SKM-1 treated with dmso at 0.1 percent for 144 hours (cell line): ENCODE measurements around the gene CYRIA.

Experiments
- DNase-seq: peaks from one replicate; lab custom pipeline; 2025; ENCODE audit not compliant: unreplicated experiment; lab: John Stamatoyannopoulos, UW

Gene CYRIA

DNA sequence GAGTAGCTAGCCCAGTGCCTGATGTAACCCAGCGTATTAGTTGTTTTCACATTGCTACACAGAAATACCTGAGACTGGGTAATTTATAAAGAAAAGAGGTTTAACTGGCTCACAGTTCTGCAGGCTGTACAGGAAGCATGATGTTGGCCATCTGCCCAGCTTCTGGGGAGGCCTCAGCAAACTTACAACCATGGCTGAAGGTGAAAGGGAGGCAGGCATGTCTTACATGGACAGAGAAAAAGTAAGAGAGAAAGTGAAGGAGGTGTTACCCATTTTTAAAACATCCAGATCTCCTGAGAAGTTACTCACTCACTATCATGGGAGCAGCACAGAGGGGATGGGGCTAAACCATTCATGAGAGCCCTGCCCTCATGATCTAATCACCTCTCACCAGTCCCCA lies 6.1 kb upstream of the CYRIA start:
- DNase-seq = no peak

DNA sequence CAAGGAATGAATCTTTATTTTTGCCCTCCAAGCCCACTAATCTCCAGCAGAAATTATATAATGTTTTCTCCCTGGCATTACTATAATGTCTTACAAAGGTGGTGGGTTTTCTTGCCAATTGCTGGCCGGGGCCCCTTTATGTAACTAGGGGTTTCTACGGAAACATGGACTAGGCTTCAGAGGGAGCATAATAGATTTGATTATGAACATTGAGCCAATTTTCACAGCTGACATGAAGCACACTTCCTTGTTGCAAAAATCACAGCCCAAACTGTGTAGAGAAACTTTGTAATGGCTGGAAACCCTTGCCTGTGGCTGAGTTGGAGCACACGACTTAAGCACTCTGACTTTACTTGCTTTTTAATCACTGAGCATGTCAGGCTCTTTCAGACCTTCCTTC lies 3.8 kb upstream of the CYRIA start:
- no peak for DNase-seq

DNA sequence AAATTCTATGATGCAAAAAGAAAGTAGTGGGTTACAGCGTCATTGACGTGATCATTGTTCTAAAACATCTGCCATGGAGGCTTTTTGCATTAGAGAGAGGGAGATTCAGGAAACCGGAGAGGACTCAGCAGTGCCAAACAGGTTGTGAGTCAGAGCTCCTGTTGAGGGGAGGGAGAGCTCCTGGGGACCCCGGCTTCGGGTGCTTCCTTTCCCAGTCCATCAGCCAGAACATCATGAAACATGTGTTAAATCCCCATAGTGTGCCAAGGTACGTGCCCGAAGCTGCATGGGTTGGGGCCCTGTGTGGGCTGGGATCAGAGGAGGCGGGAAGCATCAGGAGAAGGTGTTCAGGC lies 791 bp upstream of the CYRIA start:
- DNase-seq = no peak

DNA sequence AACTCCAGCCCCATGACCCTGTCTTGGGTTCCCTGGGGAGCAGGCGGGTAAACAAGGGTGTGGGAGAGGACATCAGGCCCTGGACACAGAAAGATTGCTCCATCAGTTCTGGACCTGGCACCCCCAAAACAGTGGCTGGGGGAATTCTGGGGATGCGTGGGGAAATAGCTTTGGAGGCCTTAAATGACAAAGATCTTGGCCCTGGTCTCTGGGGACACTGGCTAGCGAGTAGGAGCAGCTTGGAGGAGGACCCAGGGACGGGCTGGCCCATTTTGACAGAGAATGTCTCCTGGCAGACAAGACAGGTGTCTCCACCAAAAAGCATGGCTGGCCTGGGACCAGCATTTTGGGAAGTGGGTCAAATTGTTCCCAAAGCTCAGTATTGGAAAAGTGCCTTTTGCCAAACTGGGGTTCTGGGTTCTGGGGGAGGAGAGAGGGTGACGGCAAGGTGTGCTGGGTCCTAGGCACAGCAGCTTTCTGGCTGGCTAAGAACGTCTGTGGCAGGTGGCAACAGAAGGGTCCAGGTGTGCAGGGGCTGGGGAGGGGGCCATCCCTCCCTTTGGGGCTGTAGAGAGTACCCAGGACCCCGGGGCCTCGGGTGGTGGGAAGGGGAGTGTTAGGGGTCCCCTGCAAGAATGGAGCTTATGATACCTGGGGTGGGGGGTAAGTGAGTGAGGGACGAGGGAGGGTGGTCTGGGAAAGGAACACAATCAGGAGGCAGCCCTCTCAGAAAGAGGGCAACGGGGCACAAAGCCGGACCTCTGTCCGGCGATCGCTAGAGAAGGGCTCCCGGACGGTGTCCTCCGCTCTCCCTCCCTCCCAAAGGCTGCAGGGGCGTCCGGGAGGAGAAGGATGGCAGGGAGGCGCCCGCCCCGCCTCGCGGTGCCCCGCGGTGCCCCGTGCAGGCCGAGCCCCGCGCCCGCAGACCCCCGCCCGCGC lies 556 bp downstream of the CYRIA start:
- DNase-seq = no peak

DNA sequence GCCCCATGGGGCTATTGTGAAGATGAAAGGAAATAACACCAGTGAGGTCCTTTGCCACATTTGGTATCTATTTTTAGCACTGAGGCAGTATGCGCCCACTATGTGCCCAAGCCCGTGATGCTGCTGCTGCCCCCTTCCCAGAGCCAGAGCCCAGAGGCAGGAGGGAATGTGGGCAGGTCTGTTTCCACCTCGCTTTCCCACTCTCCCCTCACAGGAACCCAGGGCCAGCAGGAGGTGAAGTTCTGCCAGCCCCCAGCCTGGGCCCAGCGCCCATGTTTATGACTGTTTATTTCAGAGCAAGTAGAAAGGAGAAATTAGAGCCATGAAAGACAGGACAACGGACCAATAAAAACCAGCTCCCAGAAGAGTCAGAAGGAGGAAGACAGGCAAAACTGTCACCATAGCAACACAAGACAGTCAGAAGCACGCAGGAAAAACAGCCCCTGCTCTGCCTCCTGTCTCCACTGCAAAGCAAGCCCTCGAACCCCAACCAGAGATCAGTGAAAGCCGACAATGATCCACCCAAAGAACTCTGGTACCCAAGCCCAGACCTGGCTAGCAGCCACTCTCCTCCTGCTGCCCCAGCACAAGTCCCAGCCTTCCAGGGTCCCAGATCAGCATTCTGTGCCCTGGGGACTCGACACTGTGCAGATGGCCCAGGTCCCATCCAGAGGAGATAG lies 1.4 kb downstream of the CYRIA start:
- peak; percentile 61 for DNase-seq

DNA sequence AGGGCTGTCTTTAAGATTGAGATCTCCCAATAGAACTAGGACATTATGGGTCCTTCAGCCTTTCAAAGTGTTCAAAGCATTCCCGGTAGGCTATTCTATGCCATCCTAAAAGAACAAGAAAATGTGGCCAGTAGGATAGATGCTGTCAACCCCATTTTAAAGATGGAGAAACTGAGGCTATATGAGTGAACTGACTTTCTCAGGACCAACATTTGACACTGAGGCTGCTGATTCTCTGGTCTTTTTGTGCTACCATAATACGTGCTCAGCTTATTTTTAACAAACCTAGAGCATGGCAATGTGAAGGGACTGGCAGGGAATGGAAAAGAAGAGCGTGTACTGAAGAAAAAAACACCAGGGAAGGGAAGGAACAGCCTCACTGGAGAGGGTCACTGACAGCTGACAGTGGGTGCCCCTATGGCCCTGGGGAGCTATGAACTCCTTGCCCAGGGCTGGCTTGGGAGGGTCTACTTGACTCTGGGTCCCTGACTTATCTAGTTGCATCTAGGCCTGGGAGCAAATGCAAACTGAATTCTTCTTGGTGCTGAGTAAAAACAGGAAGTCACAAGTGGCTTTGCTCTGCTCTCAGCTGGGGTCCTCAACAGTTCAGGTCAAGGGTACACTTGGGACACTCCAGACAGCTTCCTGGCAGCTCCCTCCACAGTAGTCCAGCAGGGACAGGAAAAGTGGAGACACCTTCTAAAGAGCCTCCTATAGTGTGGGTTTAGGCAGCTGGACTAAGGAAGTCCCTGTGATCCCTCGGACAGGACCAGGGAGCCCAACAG lies 2.3 kb downstream of the CYRIA start:
- DNase-seq = no peak

DNA sequence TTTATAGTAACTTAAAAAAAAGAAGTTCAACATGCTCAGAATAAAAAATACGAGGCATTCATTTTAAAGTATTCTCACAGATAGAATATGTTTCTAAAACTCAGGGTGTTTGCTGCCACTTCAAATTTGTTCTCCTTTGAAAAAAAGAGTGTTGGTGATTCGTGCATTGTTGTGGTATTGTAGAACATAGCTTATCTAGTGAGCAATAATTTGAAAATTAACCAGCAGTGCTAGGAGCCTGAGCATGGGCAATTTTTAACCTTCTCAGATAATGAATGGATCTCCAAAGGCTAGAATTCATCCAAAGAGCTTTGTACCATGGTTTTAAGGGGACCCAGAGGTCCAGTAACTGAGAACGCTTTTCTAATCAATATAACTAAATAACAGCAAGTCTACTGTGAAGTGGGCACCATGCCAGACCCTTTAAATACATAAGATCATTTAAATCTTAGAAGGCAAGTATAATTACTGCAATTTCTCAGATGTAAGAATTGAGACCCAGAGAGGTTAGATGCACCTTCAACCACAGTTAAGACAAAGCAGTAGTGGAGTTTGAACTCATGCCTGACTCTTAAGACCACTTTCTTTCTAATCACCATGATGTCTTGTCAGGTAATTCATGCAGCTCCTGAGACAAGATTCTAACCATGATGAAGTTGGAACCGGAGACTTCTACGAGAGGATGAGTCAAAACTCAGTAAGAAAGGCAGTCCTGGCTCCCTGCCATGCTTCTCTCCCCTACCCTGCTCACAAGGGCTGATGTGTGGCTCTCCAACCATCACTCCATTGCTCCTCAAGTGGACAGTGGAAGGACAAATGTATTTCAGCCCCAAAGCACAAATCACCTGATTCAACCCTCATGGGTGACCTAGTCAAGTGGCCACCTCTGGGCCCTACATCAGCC lies 3.4 kb downstream of the CYRIA start:
- DNase-seq = no peak

DNA sequence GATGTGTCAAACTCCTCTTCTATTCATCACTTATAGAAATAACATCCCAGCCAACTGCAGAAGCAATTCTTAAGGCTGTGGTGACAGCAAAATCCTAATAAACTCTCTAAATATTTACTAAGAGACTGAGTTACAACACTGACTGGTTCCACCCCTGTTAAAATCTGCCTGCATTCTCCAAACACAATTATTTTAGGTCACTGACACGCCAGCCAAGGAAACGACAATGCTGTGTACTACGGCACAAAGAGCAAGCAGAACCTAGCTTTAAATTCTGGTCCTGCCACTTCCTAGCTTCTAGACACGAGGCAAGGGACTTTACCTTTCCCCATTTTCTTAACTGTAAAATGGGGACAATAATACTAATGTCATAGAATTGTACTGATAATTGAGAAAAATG lies 4.1 kb downstream of the CYRIA start:
- no peak for DNase-seq

DNA sequence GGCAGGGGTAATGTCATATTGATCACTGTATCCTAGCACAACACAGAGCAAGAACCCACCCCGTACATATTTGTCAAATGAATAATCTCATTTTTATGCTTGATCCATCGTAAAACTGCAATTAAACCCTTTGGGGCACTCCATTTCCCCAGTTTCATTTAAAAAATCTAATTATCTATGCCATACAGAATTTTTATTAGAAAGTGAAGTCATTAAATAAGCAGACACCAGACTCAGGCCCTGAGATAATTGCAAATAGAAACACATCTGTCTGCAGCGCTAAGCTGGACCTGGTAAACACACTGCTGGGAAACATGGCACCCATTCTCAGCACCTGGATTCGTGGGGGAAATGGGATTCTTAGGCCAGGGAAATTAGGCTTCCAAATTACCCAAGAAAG lies 5.1 kb downstream of the CYRIA start:
- no peak for DNase-seq

DNA sequence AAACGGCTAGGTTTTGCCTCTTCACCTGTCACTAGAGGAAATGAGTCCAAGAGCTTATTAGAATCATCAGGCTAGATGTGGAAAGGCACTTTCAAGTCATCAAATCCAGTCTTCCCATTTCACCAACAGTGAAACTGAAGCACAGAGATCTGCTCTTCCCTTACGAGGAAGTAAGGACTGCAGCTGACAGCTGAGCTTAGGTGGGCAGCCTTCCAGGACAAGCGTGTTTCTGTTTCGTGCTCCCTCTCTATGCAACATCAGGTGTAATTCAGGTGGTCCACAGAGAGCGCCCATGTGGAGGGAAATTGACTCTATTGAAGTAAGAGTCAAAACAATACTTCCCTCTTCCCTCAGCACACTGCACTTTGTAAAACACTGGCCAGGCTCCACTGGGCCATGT lies 5.5 kb downstream of the CYRIA start:
- DNase-seq = no peak

DNA sequence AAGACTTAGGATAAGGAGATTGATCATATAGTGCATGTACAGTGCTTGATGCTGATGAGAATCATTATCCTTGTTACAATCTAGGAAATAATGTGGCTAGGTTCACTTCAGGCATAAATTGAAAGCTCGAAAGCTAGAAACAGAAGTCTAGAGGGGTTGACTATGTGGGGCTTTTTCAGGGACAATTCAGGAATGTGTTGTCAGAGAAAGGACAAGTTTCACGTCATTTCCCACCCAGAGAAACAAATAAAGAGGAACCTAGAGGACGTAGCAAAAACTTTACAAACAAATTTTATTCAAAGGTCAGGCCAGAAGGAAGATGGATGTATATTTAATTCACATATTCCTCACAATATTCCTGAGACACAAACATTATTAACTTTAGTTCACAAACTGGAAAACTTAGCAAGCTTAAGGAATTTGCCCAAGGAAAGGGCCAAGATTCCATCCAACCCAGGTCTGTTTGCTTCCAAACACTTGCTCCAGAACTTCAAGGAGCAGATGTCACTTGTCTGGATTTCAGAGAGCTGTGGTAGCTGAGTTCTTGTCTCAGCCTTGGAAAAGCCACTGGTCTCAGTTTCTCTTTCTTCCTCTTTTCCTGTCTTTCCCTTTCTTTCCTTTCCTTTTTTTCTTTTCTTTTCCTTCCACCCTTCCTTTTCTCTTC lies 7.4 kb downstream of the CYRIA start:
- DNase-seq = no peak

DNA sequence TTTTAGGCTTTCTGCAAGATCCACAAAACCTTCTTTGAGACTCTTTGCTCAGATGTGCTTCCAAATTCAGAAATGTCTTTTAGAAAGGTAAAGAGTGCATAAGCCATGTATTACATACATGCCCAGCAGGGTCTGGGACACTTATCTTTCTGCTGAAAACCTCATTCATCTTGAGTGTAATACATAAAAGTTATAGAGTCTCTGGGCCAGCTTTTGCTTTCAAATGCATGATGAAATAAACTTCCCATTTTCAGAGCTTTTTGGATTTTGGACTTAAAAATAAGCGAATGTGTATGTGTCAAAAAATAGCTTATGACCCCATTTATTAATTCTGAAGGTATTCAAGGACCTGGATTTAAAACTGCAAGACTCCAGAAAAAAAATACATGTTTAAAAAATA lies 8.0 kb downstream of the CYRIA start:
- no peak for DNase-seq

DNA sequence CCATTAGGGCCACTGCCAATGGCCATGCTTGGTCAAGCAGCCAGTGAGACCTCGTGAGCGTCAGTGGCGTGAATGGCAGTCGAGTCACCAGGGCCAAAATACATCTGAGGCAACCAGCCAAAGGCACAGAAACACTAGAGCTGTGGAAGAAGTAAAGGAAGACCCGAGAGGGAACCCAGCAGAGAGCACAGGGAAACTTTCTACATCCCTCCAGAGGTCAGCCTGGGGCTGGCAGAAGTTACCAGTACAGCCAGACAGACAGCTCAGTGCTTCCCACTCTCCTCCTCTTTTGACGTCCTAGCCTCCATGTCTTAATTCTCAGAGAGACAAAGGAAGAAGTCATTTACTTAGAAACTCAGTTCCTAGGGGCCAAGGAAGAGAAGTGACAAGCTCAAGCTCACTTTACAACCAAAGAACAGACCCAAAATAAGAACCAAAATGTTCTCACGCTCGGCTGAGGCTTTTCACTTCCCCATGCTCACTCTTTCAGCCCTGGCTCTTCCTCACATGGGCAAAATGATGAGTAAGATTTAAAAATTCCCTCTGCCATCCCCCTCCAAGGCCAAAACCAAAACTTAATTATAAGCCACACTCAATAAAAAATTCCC lies 8.7 kb downstream of the CYRIA start:
- DNase-seq = peak; percentile 63

DNA sequence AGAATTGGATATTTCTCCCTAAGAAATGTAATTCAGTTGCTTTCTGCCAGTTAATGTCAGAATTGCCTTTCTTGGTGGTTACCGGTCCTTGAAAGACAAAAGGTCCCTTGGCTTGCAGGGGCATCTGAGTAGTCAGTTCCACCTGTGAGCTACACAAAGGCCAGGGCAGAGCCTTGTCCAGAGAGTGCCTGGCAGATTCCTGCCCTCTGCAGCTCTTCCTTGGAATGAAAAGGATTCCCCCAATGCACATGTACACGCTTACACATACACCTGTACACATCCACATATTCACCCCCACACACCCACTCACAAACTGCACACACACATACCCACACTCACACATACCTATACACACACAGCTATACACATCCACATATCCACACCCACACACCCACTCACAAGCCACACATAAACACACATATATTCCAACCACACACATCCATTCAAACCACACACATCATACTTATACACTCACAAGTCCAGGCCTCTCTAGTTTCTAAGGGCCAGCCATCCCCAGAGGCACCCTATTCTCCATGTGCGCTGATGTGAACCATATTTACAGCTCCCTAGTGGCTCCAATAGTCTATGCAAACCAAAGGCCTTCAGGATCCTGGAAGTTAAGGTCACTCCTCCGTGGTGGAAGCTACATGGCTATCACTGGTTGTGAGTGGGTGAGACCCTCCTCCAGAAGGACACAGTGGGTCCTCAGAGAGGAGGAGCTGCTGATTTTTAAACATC lies 9.6 kb downstream of the CYRIA start:
- DNase-seq = no peak

DNA sequence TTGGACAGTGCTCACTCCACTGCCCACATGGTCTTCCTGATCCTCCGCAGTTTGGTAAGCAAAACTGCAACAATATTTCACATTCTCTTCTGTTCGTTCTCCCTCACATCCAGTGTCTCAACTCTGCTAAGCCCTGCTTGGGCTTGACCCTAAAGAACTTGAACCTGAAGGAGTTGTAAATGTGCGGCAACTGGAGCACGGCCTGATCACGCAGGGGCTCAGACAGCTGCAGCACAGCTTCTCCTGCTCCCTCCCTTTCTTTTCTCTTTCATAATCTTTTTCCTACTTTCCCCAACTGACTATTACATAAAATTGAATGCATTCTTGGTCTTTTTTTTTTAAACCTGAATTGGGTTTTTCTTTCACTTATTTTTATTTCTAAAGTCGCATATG lies 10.2 kb downstream of the CYRIA start:
- no peak for DNase-seq

DNA sequence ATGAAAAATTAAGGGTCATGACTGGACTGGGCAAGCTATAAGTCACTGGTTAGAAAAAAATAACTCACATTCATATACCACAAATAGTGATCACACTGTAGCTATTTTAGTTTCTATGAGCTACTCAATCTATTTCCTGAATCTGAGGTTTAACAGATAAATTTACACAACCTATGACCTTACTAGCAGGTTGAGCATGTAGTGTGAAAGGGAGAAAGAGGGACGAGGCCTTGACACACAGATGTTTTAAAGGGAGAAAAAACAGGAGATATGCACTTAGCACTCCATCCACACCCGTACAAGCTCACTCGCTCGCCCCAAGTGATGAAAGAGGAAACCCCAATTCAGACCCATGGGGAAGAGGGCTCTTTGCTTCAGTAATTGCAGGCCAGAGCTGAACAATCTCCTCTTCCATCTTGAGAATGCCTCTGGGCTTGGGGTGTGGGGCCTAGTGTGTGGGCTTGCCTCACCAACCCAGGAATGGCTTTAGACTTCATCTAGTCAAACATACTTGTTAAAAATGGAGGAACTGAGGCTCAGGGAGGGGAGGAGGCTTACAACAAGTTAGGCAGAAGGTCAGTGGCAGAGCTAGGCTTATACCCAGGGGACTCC lies 10.7 kb downstream of the CYRIA start:
- peak; percentile 67 for DNase-seq

DNA sequence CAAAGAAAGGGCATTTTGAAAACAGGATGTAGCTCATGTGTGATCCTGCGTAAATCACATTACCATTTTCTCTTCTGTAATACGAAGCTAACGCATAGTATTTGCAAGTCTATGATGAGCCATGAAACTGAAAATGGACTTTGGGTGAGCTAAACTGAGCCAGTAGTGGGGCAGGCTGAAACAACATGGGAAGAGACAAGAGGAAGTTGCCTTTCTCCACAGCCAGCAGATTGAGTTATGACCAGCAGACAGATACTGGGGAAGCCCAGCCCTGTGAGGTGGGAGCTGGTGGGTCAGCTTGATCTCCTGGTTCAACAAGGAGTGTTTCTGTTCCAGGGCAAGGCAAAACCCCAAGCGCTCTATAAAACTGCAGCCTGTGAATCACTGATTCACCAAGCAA lies 11.8 kb downstream of the CYRIA start:
- DNase-seq = peak; percentile 43

DNA sequence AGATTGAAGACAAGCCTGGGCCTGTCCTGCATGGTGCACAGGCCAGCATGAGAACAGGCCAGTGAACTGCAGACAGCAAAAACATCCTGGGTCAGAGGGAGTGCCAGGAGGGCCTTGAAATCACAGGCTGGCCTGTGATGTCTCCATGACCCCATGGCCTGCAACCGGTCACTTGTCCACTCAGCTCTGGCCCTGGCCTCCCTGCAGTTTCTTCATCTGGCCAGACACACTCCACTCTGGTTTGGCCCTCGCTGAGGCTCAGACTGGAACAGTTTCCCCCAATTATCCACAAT lies 12.6 kb downstream of the CYRIA start:
- DNase-seq = no peak
